Dedifferentiated amniotic fluid mesenchymal stem cell (primary cell): Measurements from ENCODE around the gene CCDC12.

Experiments
- DNase-seq: peaks from one replicate; pipeline ENCODE4 v3.0.0-alpha.2; 2016; ENCODE audit errors: extremely low spot score

The CCDC12 gene

GRCh38 chr3:46957092-46957820 is 19.3 kb downstream of the CCDC12 start:
- no peak for DNase-seq

- DNase-seq: no peak
Measured at GRCh38 chr3:46955801-46956259, 20.7 kb downstream of the CCDC12 start.

- no peak for DNase-seq
Measured at GRCh38 chr3:46955157-46955556, 21.4 kb downstream of the CCDC12 start.

GRCh38 chr3:46954178-46954577 is 22.4 kb downstream of the CCDC12 start:
- no peak for DNase-seq

- no peak for DNase-seq
Measured at GRCh38 chr3:46953234-46954010, 23.1 kb downstream of the CCDC12 start.

- no peak for DNase-seq
Measured at GRCh38 chr3:46952813-46953212, 23.7 kb downstream of the CCDC12 start.

- no peak for DNase-seq
Measured at GRCh38 chr3:46950650-46951241, 25.8 kb downstream of the CCDC12 start.

GRCh38 chr3:46950177-46950576 is 26.4 kb downstream of the CCDC12 start:
- no peak for DNase-seq

- no peak for DNase-seq
Measured at GRCh38 chr3:46948830-46949671, 27.5 kb downstream of the CCDC12 start.

GRCh38 chr3:46947981-46948791 is 28.4 kb downstream of the CCDC12 start:
- DNase-seq: no peak

GRCh38 chr3:46947546-46947901 is 29.0 kb downstream of the CCDC12 start:
- DNase-seq: no peak

- DNase-seq: no peak
Measured at GRCh38 chr3:46946856-46947545, 29.5 kb downstream of the CCDC12 start.

GRCh38 chr3:46946416-46946815 is 30.1 kb downstream of the CCDC12 start:
- DNase-seq: no peak

GRCh38 chr3:46944191-46944590 is 32.4 kb downstream of the CCDC12 start:
- no peak for DNase-seq

- no peak for DNase-seq
Measured at GRCh38 chr3:46943237-46944187, 33.0 kb downstream of the CCDC12 start.

GRCh38 chr3:46942481-46943236 is 33.9 kb downstream of the CCDC12 start:
- no peak for DNase-seq

- DNase-seq: no peak
Measured at GRCh38 chr3:46942076-46942475, 34.5 kb downstream of the CCDC12 start.
